ENCODE results near the gene UBE2D3.
A peak's percentile ranks its signal among the peaks of the same experiment; 100 is the strongest.
"Not testable (repeated sequence)": the region's sequence is repeated elsewhere in the genome, so short reads cannot be mapped to it uniquely, and the experiment has no call there.

Gene UBE2D3

GRCh38 chr4:102826890-102827673 lies at the start of gene UBE2D3:
UBE2D3 (minus strand) TSS chr4:102827551; CDS start chr4:102826508, 1,043 bp downstream.
- peak; percentile 93 for DNase-seq (ENCODE audit: low read depth)

DNA sequence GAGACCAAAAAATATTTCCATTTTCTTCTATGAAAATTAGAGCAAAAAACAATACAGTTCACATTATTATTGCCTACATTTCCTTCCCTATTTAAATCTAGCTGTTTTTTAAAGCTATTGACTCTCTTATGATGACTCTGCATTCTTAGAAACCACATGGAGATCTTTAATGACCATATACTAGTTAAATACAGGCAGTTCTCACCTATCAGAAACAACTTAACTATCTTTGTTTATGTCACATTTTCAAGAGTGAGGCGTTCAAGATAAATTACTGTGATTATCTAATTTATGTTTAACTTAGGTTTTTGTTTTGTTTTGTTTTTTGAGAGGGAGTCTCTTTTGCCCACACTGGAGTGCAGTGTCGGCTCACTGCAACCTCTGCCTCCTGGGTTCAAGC lies 44.4 kb upstream of the UBE2D3 start:
- no peak for DNase-seq (ENCODE audit: low read depth)

DNA sequence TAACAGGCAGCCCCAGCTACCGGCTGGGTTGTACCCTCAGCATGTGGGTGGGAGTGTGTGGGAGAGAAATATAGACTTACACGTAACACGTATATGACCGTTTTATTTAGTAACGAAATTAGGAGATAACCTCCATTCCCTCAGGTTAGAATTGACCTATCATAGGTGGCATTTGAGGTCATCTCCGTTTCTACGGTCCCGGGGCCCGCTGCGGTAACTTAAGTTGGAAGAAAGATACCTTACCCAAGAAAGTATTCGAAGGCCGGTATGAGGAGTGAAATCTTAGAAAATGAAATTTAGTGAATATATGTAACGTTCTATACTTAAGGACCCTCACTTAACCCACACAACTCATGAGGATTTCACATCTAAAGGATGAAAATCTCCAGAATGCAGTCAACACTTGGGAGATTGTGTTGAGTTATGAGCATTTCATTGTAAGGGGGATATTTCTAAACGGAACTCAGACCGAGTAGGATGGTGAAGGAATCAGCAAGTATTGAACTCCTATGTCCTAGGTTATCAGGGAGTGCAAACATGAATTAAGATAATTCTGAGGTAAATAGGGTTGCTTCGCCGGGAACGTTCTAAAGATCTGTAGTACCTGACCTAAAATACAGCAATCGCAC lies 42.3 kb upstream of the UBE2D3 start:
- DNase-seq (ENCODE audit: low read depth), result no peak

DNA sequence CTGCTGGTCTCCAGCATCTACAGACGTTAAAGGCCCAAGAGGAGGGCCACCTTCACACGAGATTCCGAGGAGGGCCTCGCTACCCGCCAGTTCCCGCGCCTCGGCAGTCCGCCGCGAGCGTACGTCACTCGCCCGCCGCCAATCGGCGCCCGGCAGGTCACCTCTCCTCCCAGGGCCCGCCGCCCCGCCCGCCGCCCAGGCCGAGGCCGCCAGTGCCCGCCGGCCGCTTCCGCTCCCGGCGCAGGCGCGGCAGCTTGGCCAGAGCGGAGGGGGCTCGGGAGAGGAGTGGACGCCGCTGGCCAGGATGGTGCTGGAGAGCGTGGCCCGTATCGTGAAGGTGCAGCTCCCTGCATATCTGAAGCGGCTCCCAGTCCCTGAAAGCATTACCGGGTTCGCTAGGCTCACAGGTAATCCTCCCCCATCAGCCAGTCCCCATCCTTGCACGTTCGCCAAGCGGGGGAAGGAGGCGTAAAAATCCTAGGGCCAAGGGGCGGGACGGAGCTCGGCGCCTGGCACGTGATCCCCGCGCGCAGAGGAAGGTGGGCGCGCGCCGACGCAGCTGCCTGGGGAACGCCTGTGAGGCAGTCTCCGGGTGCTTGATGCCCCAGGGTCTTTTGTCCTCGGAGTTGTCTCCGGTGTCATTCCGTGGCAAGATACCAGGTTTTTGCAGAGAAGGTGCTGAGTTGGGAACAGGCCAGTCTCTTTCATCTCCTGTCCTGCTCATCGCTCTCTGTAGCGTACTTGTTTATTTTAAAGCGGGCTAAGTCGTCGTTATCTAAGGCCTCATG lies 41.6 kb upstream of the UBE2D3 start, which contains the start of gene CISD2:
Gene CISD2, plus strand, starts transcription at position 212 of the 788 bp plus-strand sequence. Its CDS starts 93 bp downstream, at position 305.
- DNase-seq (ENCODE audit: low read depth), result peak; percentile 84

GRCh38 chr4:102868153-102868780 lies 40.9 kb upstream of the UBE2D3 start:
- DNase-seq (ENCODE audit: low read depth), result no peak

- DNase-seq (ENCODE audit: low read depth), result no peak
These were observed 40.2 kb upstream of the UBE2D3 start for GRCh38 chr4:102867278-102868152.

- not testable (repeated sequence) for DNase-seq (ENCODE audit: low read depth)
These were observed 38.0 kb upstream of the UBE2D3 start for GRCh38 chr4:102865327-102865726.

DNA sequence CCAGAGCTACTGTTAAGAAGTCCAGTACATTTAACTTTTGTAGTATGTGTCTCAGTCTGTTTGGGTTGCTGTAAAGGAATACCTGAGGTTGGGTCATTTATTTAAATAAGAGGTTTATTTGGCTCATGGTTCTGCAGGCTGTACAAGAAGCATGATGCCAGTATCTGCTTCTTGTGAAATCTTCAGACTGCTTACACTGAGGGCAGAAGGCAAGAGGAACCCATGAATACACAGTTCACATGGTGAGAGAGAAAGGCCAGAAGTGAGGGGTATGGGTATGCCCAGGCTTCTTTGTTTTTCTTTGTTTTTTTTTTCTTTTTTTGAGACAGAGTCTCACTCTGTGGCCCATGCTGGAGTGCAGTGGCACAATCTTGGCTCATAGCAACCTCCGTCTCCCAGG lies 35.4 kb upstream of the UBE2D3 start:
- DNase-seq (ENCODE audit: low read depth), result no peak

DNA sequence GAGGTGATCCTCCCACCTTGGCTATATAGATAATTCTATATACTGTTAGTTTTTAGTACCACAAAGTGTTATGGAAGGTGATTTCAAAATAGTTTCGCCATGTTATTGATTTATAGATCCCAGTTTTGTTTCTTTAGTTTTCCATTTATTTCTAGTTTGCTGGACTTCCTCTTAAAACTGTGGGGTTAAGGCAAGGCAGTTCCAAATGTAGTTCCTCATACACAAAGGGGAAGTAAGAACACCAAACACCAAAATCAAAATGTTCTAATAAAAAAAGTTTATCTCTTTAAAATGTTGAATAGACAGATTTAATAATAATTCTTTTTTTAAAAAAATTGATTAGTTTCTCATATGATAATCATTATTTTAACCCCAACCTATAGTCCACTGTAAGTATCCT lies 34.7 kb upstream of the UBE2D3 start:
- DNase-seq (ENCODE audit: low read depth), result no peak

DNA sequence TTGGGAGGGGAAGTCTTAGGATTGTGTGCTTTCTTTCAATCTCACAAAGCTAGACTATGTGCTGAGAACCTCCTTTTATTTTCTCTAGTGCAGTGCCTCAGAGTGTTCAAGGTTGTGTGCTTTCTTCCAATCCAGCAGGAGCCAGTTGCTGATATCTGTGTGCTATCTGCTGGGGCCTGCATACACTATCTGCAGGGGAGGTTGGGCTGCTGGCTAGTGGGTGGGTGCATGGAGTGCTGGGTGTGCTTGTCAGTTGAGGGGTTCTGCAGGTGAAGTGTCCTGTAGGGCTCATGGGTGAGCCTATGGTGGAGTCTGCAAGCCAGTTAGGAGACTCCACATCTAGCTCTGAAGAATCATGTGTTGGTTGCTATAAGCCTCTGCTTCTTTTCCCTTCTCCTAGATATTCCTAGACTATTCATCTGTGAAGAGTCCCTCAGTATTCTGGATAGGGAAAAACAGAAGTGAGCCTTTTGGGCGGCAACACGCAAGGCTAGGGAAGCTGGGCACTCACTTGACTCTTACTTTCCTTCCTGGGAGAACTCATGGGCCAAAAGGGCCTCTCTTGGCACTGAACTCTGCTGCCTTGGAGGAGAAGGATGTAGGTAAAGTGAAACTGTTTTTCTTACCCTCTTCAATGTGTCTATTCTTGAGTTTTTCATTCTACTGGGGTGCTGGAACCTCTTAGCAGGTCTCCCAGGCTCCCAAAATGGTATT lies 33.4 kb upstream of the UBE2D3 start:
- DNase-seq (ENCODE audit: low read depth), result no peak

GRCh38 chr4:102858828-102859464 lies 31.6 kb upstream of the UBE2D3 start:
- no peak for DNase-seq (ENCODE audit: low read depth)

GRCh38 chr4:102850370-102850769 lies 23.0 kb upstream of the UBE2D3 start:
- DNase-seq (ENCODE audit: low read depth), result no peak

DNA sequence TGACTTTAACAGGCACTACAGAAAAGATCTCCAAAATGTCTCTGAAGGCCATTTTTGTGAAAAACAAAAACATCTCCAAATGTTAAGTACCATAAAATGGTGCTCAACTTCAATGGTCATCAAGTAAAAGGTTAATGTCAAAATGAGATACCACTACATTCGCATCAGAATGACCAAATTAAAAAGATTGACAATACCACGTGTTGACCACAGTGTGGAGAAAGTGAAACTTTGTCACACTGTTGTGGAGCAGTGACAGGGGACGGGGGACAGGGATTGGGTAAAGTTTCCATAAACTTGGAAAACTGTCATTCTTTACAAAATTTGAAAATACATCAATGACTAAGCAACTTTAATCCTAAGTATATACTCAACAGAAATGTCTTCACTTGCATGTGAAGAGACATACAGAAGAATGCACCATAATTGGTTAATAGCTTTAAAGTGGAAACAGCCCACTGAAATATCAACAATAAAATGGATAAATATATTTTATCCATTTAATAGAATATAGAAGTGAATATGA lies 22.3 kb upstream of the UBE2D3 start:
- DNase-seq (ENCODE audit: low read depth), result no peak

DNA sequence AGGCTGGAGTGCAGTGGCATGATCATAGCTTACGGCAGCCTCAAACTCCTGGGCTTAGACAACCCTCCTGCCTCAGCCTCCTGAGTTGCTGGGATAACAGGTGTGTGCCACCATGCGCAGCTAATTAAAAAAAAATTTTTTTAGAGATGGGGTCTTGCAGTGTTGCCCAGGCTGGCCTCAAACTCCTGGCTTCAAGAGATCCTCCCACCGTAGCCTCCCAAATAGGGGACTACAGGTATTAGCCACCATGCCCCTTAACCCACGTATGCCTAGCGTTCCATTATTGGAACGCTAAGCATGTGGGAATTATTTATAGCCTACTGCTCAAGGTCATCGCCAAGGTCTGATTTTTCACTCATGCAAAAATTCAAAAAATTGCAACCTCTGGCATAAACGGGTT lies 20.3 kb upstream of the UBE2D3 start:
- no peak for DNase-seq (ENCODE audit: low read depth)

- DNase-seq (ENCODE audit: low read depth), result no peak
These were observed 16.6 kb upstream of the UBE2D3 start for GRCh38 chr4:102843938-102844337.

GRCh38 chr4:102843273-102843672 lies 15.9 kb upstream of the UBE2D3 start:
- no peak for DNase-seq (ENCODE audit: low read depth)

DNA sequence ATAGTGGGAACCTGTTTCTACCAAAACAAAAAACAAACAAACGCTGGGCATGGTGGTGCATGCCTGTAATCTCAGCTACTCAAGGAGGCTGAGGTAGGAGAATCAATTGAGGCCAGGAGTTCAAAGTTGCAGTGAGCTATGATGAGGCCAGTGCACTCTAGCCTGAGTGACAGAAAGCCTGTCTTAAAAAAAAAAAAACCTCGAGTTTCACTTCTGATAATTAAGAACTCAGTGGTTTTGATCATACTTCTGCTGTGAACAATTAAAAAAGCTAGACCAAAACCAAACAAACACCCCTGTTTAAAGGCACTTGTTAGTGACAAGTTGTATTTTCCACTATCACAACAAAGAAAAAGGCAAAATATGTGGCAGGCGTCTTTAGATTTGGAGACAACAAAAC lies 15.0 kb upstream of the UBE2D3 start:
- no peak for DNase-seq (ENCODE audit: low read depth)

DNA sequence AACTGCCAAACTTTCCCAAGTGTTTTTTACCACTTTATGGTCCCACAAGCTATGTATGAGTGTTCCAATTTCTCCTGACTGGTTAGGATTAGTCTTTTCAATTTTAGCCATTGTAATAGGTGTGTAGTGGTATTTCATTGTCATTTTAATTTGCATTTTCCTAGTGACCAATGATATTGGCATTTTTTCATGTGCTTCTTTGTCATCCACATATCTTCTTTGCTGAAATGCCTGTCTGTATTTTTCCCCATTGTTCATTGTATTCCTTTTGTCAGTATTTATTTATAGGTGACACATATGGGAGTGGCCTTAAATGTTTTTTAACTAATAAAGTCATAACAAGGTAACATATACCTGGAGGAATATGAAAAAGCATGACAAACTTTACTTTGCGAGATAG lies 9.2 kb upstream of the UBE2D3 start:
- no peak for DNase-seq (ENCODE audit: low read depth)

DNA sequence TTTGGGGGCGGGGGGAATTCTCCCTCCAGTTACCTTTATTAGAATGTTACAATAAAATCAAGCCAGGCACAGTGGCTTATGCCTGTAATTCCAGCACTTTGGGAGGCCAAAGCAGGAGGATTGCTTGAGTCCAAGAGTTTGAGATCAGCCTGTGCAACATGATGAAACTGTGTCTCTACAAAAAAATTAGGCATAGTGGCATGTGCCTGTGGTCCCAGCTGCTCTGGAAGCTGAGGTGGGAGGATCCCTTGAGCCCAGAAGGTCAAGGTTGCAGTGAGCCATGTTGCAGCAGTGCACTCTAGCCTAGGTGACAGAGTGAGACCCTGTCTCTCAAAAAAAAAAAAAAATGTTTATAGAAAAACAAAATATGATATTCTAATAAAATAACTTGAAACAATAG lies 5.3 kb upstream of the UBE2D3 start:
- DNase-seq (ENCODE audit: low read depth), result no peak

DNA sequence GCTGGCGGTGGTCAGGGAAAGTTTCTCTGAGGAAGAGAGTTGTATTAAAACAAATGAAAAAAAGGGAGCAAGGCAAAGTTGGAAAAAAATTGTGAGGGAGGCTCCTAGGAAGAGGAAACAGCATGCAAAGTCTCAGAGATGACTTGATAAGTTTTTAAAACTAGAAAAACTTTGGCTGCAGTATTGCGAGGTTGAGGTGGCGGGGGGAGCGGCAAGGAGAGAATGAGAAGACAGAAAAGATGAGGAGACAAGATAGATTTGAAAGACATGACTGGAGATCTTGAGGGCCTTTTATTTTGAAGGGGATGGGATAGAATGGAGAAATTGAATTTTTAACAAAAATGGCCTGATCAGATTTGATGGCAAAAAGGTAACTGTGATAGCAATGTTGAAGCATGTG lies 4.8 kb upstream of the UBE2D3 start:
- no peak for DNase-seq (ENCODE audit: low read depth)

Measured in activated T-helper 9 cell treated with anti-CD3 and anti-CD28 coated beads, Interleukin-2, amount 50 U/mL, for 16 hours (primary cell).